HCT116 (cell line): ENCODE results near the gene IRS1. TPM values are rescaled to one million over a fixed set of nuclear protein-coding genes. Genes with fewer than 3 reads are reported as not detected.

Source experiments
- ATAC-seq: fragments of 200-7000 bp; cut with Tn5 transposase; 2 replicates; pipeline ENCODE4 v1.9.1; 2020; ENCODE audit warnings: mild to moderate bottlenecking, moderate library complexity
- BruUV-seq: library from RNA; stranded (reverse); fragments of 400-500 nt; replicated peaks from 2 replicates; lab custom pipeline; 2021; lab: Mats Ljungman, UMichigan
- CTCF ChIA-PET: fragments of 300-600 bp; sonication (Branson Sonifier 250); formaldehyde crosslinking; loops from one replicate; lab custom pipeline; 2021; ENCODE audit warnings: antibody characterized with exemption; lab: Charles Lee
- POLR2A ChIA-PET: fragments of 300-600, 350-600 bp; sonication (Branson Sonifier 250); formaldehyde crosslinking; loops from one replicate; lab custom pipeline; 2021; ENCODE audit warnings: antibody characterized with exemption; lab: Charles Lee
- RAD21 ChIA-PET, 2 experiments: fragments of 300-600 bp; sonication (Branson Sonifier 250); formaldehyde crosslinking; loops; one replicate each; lab custom pipeline; 2023; ENCODE audit warnings: low total read pairs in 2 of 2; ENCODE audit not compliant: uncharacterized antibody in 2 of 2, unreplicated experiment in 2 of 2, low non-redundant PET in 1 of 2; lab: Charles Lee
- DNase-seq: peaks from one replicate; pipeline ENCODE4 v3.0.0-alpha.2; 2010; ENCODE audit warnings: low read depth, low spot score
- H2AFZ ChIP-seq: fragments of 200-600 bp; shearing (Covaris generic), sonication (generic); 2 replicates; pipeline ENCODE4 v1.6.1; 2017; ENCODE audit warnings: low read depth, mixed run types, mixed read lengths, antibody characterized with exemption, low read length; ENCODE audit not compliant: poor library complexity, severe bottlenecking
- H3K27ac ChIP-seq: 2 replicates; pipeline ENCODE4 v1.5.1; 2012; ENCODE audit warnings: low read depth, low read length
- H3K27me3 ChIP-seq: fragments of 200-600 bp; sonication (generic); 2 replicates; pipeline ENCODE4 v1.6.1; 2016; ENCODE audit warnings: mixed run types, low read length, mixed read lengths; ENCODE audit not compliant: insufficient read depth
- H3K36me3 ChIP-seq, 2 experiments: fragments of 200-500 bp in 1 of 2; fragments of 200-600 bp in 1 of 2; sonication (Bioruptor generic) in 1 of 2; sonication (generic) in 1 of 2; 2 replicates each; pipeline versions ENCODE4 v1.5.1 to v1.6.1; 2014 to 2016; ENCODE audit warnings: low read length in 2 of 2, inconsistent platforms in 1 of 2, mixed read lengths in 1 of 2, mixed run types in 1 of 2; ENCODE audit not compliant: insufficient read depth in 2 of 2, control insufficient read depth in 1 of 2
- H3K4me1 ChIP-seq, 2 experiments: fragments of 200-600 bp in 1 of 2; sonication (generic) in 1 of 2; 2 replicates each; pipeline versions ENCODE4 v1.5.1 to v1.6.1; 2012 to 2017; ENCODE audit warnings: low read length in 2 of 2, inconsistent platforms in 1 of 2, mild to moderate bottlenecking in 1 of 2, mixed read lengths in 1 of 2, mixed run types in 1 of 2, moderate library complexity in 1 of 2; ENCODE audit not compliant: insufficient read depth in 2 of 2, control insufficient read depth in 1 of 2
- H3K4me2 ChIP-seq: fragments of 200-600 bp; sonication (generic); 2 replicates; pipeline ENCODE4 v1.6.1; 2017; ENCODE audit warnings: mixed run types, low read length, mixed read lengths
- H3K4me3 ChIP-seq, 2 experiments: fragments of 200-600 bp in 1 of 2; sonication (generic) in 1 of 2; replicated peaks in 1 of 2; 2 replicates each; pipeline ENCODE4 v1.5.1; 2011 to 2016; ENCODE audit warnings: low read length in 2 of 2, control low read depth in 1 of 2, low read depth in 1 of 2, mild to moderate bottlenecking in 1 of 2, mixed read lengths in 1 of 2, mixed run types in 1 of 2
- H3K79me2 ChIP-seq: fragments of 200-600 bp; sonication (generic); 2 replicates; pipeline ENCODE4 v1.6.1; 2017; ENCODE audit warnings: mild to moderate bottlenecking, mixed run types, low read length, moderate library complexity, mixed read lengths; ENCODE audit not compliant: insufficient read depth
- H3K9ac ChIP-seq: fragments of 200-600 bp; sonication (generic); 2 replicates; pipeline ENCODE4 v1.6.1; 2016; ENCODE audit warnings: low read length, mixed read lengths
- H3K9me2 ChIP-seq: fragments of 200-600 bp; sonication (generic), shearing (Covaris generic); 2 replicates; pipeline ENCODE4 v1.6.1; 2017; ENCODE audit warnings: mixed run types, mild to moderate bottlenecking, moderate library complexity; ENCODE audit not compliant: insufficient read depth
- H3K9me3 ChIP-seq, 2 experiments: fragments of 200-500 bp in 1 of 2; fragments of 200-600 bp in 1 of 2; sonication (Bioruptor generic) in 1 of 2; sonication (generic) in 1 of 2; 2 replicates each; pipeline ENCODE4 v1.6.1; 2014 to 2017; ENCODE audit warnings: low read length in 2 of 2, mixed read lengths in 2 of 2, inconsistent platforms in 1 of 2, low read depth in 1 of 2, mild to moderate bottlenecking in 1 of 2, mixed run types in 1 of 2, moderate library complexity in 1 of 2; ENCODE audit not compliant: control insufficient read depth in 1 of 2, insufficient read depth in 1 of 2
- H4K20me1 ChIP-seq: fragments of 200-600 bp; sonication (generic), shearing (Covaris generic); 2 replicates; pipeline ENCODE4 v1.6.1; 2017; ENCODE audit warnings: mixed run types, mild to moderate bottlenecking, moderate library complexity; ENCODE audit not compliant: insufficient read depth
- CBX3 ChIP-seq: IDR thresholded peaks from 2 replicates; pipeline ENCODE4 v1.6.1; 2012; ENCODE audit warnings: low read depth
- CEBPB ChIP-seq: IDR thresholded peaks from 2 replicates; pipeline ENCODE4 v1.6.1; 2012; ENCODE audit warnings: low read depth
- EZH2 ChIP-seq: fragments of 200-600 bp; sonication (generic); IDR thresholded peaks from 2 replicates; pipeline ENCODE4 v1.6.1; 2017; ENCODE audit warnings: antibody characterized with exemption, mixed run types
- JUND ChIP-seq: IDR thresholded peaks from 2 replicates; pipeline ENCODE4 v1.6.1; 2012
- YY1 ChIP-seq: IDR thresholded peaks from 2 replicates; pipeline ENCODE4 v1.6.1; 2011; ENCODE audit warnings: low read length, low read depth, moderate library complexity, mild to moderate bottlenecking; ENCODE audit not compliant: insufficient replicate concordance; ENCODE audit errors: extremely low read depth
- intact Hi-C: fragments of 100-400 bp; cut with micrococcal nuclease; formaldehyde crosslinking; loops from 2 replicates; pipeline ENCODE4 v1.10.0; 2022
- total RNA-seq: library from RNA; stranded (reverse); gene quantifications from one replicate; pipeline ENCODE4 v1.2.1, GENCODE V29; 2021; ENCODE audit not compliant: unreplicated experiment
- TF ChIP-seq, protein P1 (sequence below): IDR thresholded peaks from 2 replicates; pipeline ENCODE4 v1.6.1; 2012; ENCODE audit warnings: low read depth

IRS1 gene
- total RNA-seq, 1 experiment from 2014 or later: 88.8 TPM

DNA sequence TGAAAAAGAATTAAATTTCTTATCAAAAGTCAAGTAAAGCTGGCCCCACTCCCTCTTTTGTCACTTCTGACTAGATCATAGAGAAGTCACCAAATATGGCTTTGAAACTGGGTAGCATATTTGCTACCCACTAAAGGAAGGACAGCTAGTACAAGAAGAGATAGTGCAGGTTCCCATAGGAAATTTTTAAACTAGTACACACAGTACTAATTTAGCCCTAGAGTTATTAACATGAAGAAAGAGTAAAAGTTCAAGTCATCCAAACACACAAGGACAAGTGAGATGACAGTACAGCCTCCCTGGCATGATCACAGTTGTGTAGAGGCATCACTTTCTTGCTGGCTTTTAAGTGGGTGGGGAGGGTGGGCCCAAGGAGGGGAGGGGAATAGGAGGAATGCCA is 100.9 kb downstream of the IRS1 start:
- H3K4me3 ChIP-seq: no peak overlapping the region
- DNase-seq (no peak), ATAC-seq (no peak; the same call in 1 of the 2 replicates)
- H3K79me2 ChIP-seq: no peaks in the 10 kb centered on the region
- H3K27me3 ChIP-seq: no peaks in the 10 kb centered on the region
- CTCF ChIA-PET: no interaction called here
- no peak overlapping the region for H2AFZ ChIP-seq
- no peak overlapping the region for H3K9ac ChIP-seq
- BruUV-seq: no TSS peak
- H3K4me2 ChIP-seq: no peak overlapping the region
- H3K9me2 ChIP-seq: no peaks in the 10 kb centered on the region
- RAD21 ChIA-PET: no interaction called here
- H3K36me3 ChIP-seq: no peaks in the 10 kb centered on the region
- H4K20me1 ChIP-seq: no peaks in the 10 kb centered on the region
- intact Hi-C loops: no loop called here
- H3K4me1 ChIP-seq: peaks cover 46 to 48% of the 10 kb centered on the region in 2 experiments
- peak overlapping the region; percentile 38; the same call in 1 of the 2 replicates for H3K27ac ChIP-seq
- H3K9me3 ChIP-seq: no peaks in the 10 kb centered on the region
- TF ChIP-seq CBX3 (no peak), JUND (no peak), CEBPB (no peak), EZH2 (no peak), YY1 (no peak)
- TF ChIP-seq, protein P1, sequence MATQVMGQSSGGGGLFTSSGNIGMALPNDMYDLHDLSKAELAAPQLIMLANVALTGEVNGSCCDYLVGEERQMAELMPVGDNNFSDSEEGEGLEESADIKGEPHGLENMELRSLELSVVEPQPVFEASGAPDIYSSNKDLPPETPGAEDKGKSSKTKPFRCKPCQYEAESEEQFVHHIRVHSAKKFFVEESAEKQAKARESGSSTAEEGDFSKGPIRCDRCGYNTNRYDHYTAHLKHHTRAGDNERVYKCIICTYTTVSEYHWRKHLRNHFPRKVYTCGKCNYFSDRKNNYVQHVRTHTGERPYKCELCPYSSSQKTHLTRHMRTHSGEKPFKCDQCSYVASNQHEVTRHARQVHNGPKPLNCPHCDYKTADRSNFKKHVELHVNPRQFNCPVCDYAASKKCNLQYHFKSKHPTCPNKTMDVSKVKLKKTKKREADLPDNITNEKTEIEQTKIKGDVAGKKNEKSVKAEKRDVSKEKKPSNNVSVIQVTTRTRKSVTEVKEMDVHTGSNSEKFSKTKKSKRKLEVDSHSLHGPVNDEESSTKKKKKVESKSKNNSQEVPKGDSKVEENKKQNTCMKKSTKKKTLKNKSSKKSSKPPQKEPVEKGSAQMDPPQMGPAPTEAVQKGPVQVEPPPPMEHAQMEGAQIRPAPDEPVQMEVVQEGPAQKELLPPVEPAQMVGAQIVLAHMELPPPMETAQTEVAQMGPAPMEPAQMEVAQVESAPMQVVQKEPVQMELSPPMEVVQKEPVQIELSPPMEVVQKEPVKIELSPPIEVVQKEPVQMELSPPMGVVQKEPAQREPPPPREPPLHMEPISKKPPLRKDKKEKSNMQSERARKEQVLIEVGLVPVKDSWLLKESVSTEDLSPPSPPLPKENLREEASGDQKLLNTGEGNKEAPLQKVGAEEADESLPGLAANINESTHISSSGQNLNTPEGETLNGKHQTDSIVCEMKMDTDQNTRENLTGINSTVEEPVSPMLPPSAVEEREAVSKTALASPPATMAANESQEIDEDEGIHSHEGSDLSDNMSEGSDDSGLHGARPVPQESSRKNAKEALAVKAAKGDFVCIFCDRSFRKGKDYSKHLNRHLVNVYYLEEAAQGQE: no peak
- POLR2A ChIA-PET: interaction anchor here (1.8 kb wide), 1 partner anchor 46 kb away, joined by 4 read pairs; no protein-coding TSS in a partner anchor
